H9 (cell line): ENCODE measurements around the gene SPAG6. TPM values are rescaled to one million over a fixed set of nuclear protein-coding genes. Genes with fewer than 3 reads are reported as not detected.

Experiments used
- DNase-seq: peaks from one replicate; pipeline ENCODE4 v3.0.0-alpha.2; 2017
- H2AFZ ChIP-seq: one replicate; pipeline ENCODE4 v1.6.1; 2013; ENCODE audit warnings: mild to moderate bottlenecking, low read length, control low read depth, moderate library complexity
- H2AK5ac ChIP-seq: 2 replicates; pipeline ENCODE4 v1.6.1; 2013; ENCODE audit warnings: low read length, control low read depth, mixed read lengths; ENCODE audit not compliant: insufficient read length
- H2BK120ac ChIP-seq: one replicate; pipeline ENCODE4 v1.6.1; 2013; ENCODE audit warnings: low read depth, mild to moderate bottlenecking, low read length, control low read depth, inconsistent platforms; ENCODE audit not compliant: poor library complexity, severe bottlenecking
- H2BK12ac ChIP-seq: 2 replicates; pipeline ENCODE4 v1.6.1; 2013; ENCODE audit warnings: low read length, control low read depth, mixed read lengths, low read depth; ENCODE audit not compliant: insufficient read length
- H2BK15ac ChIP-seq: 2 replicates; pipeline ENCODE4 v1.6.1; 2013; ENCODE audit warnings: low read depth, low read length, control low read depth
- H2BK20ac ChIP-seq: one replicate; pipeline ENCODE4 v1.6.1; 2013; ENCODE audit warnings: low read depth, mild to moderate bottlenecking, low read length, control low read depth, inconsistent platforms; ENCODE audit not compliant: poor library complexity, severe bottlenecking
- H2BK5ac ChIP-seq: 2 replicates; pipeline ENCODE4 v1.6.1; 2013; ENCODE audit warnings: low read length, control low read depth, mixed read lengths; ENCODE audit not compliant: insufficient read length
- H3K14ac ChIP-seq: 2 replicates; pipeline ENCODE4 v1.6.1; 2013; ENCODE audit warnings: low read length, control low read depth; ENCODE audit not compliant: insufficient read depth
- H3K18ac ChIP-seq: 2 replicates; pipeline ENCODE4 v1.6.1; 2013; ENCODE audit warnings: low read depth, mild to moderate bottlenecking, mixed read lengths, low read length, control low read depth; ENCODE audit not compliant: insufficient read length
- H3K23ac ChIP-seq: 2 replicates; pipeline ENCODE4 v1.6.1; 2013; ENCODE audit warnings: low read length, control low read depth, mixed read lengths, low read depth; ENCODE audit not compliant: insufficient read length
- H3K23me2 ChIP-seq: 2 replicates; pipeline ENCODE4 v1.6.1; 2013; ENCODE audit warnings: low read depth, mild to moderate bottlenecking, mixed read lengths, low read length, control low read depth; ENCODE audit not compliant: insufficient read length, poor library complexity, severe bottlenecking
- H3K27ac ChIP-seq: 2 replicates; pipeline ENCODE4 v1.5.1; 2013; ENCODE audit warnings: low read length, control low read depth, mixed read lengths, low read depth; ENCODE audit not compliant: insufficient read length
- H3K27me3 ChIP-seq: 2 replicates; pipeline ENCODE4 v1.6.1; 2013; ENCODE audit warnings: low read length, control low read depth, inconsistent platforms; ENCODE audit not compliant: insufficient read depth
- H3K4ac ChIP-seq: 2 replicates; pipeline ENCODE4 v1.6.1; 2013; ENCODE audit warnings: low read depth, mild to moderate bottlenecking, control low read depth, inconsistent platforms, low read length, moderate library complexity
- H3K4me1 ChIP-seq: 2 replicates; pipeline ENCODE4 v1.6.1; 2013; ENCODE audit warnings: low read length, control low read depth, inconsistent platforms; ENCODE audit not compliant: insufficient read depth
- H3K4me2 ChIP-seq: 2 replicates; pipeline ENCODE4 v1.6.1; 2013; ENCODE audit warnings: low read length, control low read depth, mixed read lengths; ENCODE audit not compliant: insufficient read length, insufficient read depth
- H3K56ac ChIP-seq: 2 replicates; pipeline ENCODE4 v1.6.1; 2013; ENCODE audit warnings: low read depth, mild to moderate bottlenecking, mixed read lengths, low read length, control low read depth; ENCODE audit not compliant: insufficient read length
- H3K79me1 ChIP-seq: 2 replicates; pipeline ENCODE4 v1.6.1; 2013; ENCODE audit warnings: low read depth, mild to moderate bottlenecking, moderate library complexity, low read length, control low read depth, inconsistent platforms; ENCODE audit not compliant: insufficient read depth, poor library complexity, severe bottlenecking
- H3K79me2 ChIP-seq: 2 replicates; pipeline ENCODE4 v1.6.1; 2013; ENCODE audit warnings: low read length, control low read depth, inconsistent platforms; ENCODE audit not compliant: insufficient read depth
- H3K9ac ChIP-seq: 2 replicates; pipeline ENCODE4 v1.6.1; 2013; ENCODE audit warnings: low read length, control low read depth, mixed read lengths; ENCODE audit not compliant: insufficient read length; ENCODE audit errors: extremely low read depth
- H3K9me3 ChIP-seq: one replicate; pipeline ENCODE4 v1.6.1; 2013; ENCODE audit warnings: low read depth, low read length, inconsistent platforms; ENCODE audit not compliant: control insufficient read depth
- H3T11ph ChIP-seq: one replicate; pipeline ENCODE4 v1.6.1; 2013; ENCODE audit warnings: mild to moderate bottlenecking, low read length, control low read depth, inconsistent platforms
- H4K20me1 ChIP-seq: one replicate; pipeline ENCODE4 v1.6.1; 2013; ENCODE audit not compliant: control insufficient read depth, insufficient read length, insufficient read depth
- H4K5ac ChIP-seq: 2 replicates; pipeline ENCODE4 v1.6.1; 2013; ENCODE audit warnings: low read depth, mild to moderate bottlenecking, mixed read lengths, low read length, control low read depth; ENCODE audit not compliant: insufficient read length
- H4K8ac ChIP-seq: replicated peaks from 2 replicates; pipeline ENCODE4 v1.6.1; 2013; ENCODE audit warnings: low read length, control low read depth, mixed read lengths, low read depth; ENCODE audit not compliant: insufficient read length
- H4K91ac ChIP-seq: 2 replicates; pipeline ENCODE4 v1.6.1; 2013; ENCODE audit warnings: low read depth, mild to moderate bottlenecking, moderate library complexity, mixed read lengths, low read length, control low read depth; ENCODE audit not compliant: insufficient read length
- H3K27ac Mint-ChIP-seq, 3 experiments: 2 replicates in 2 of 3; 3 replicates in 1 of 3; pipeline ENCODE4 v1.8.0; 2020 to 2021; ENCODE audit warnings: mixed read lengths in 3 of 3, mild to moderate bottlenecking in 1 of 3, moderate library complexity in 1 of 3
- H3K27me3 Mint-ChIP-seq: 2 replicates; pipeline ENCODE4 v1.8.0; 2021; ENCODE audit warnings: low read depth, mild to moderate bottlenecking, moderate library complexity, mixed read lengths
- H3K36me3 Mint-ChIP-seq, 3 experiments: 2 replicates in 2 of 3; 3 replicates in 1 of 3; pipeline ENCODE4 v1.8.0; 2020 to 2021; ENCODE audit warnings: low read depth in 3 of 3, mixed read lengths in 3 of 3; ENCODE audit not compliant: insufficient read depth in 1 of 3
- H3K4me1 Mint-ChIP-seq, 2 experiments: 2 replicates each; pipeline ENCODE4 v1.8.0; 2020; ENCODE audit warnings: mixed read lengths in 2 of 2
- H3K4me3 Mint-ChIP-seq, 2 experiments: 2 replicates in 1 of 2; 3 replicates in 1 of 2; pipeline ENCODE4 v1.8.0; 2020 to 2021; ENCODE audit warnings: mild to moderate bottlenecking in 2 of 2, mixed read lengths in 2 of 2, moderate library complexity in 1 of 2
- H3K9me3 Mint-ChIP-seq, 2 experiments: 2 replicates in 1 of 2; 3 replicates in 1 of 2; pipeline ENCODE4 v1.8.0; 2020; ENCODE audit warnings: mild to moderate bottlenecking in 2 of 2, mixed read lengths in 2 of 2, moderate library complexity in 1 of 2
- CTCF ChIP-seq: fragments of 200-600 bp; sonication (generic); conservative IDR thresholded peaks from 3 replicates; pipeline ENCODE4 v1.8.0; 2021; ENCODE audit warnings: antibody characterized with exemption, mild to moderate bottlenecking
- WGBS: extraction: QIAGEN DNeasy Blood & Tissue Kit; methylation state at CpG from one replicate; pipeline ENCODE4 v1.1.7; 2013; ENCODE audit warnings: missing lambda C conversion rate, low lambda C conversion rate, mixed read lengths; ENCODE audit not compliant: insufficient read length; ENCODE audit errors: extremely low coverage; 5-methylcytosine and 5-hydroxymethylcytosine counted together
- total RNA-seq: library from RNA; stranded (reverse); gene quantifications from 2 replicates; pipeline ENCODE4 v1.2.1, GENCODE V29; 2021

Gene SPAG6
- total RNA-seq, 1 experiment from 2014 or later, result 0.24 TPM

- H3K4me1 ChIP-seq, result peaks cover 5% of the 10 kb centered on the region; the same call in 1 of the 2 replicates
- no peak overlapping the region for H2BK20ac ChIP-seq
- Mint-ChIP-seq H3K36me3 (peaks cover 0 to 2% (median 1%) of the 10 kb centered on the region in 3 experiments; a peak in 3 of 7 replicates), H3K27me3 (peaks cover 85% of the 10 kb centered on the region), H3K4me3 (peak overlapping the region; percentile 58 to 82), H3K27ac (no peak overlapping the region), H3K9me3 (peaks cover 4 to 5% of the 10 kb centered on the region in 2 experiments; a peak in 3 of 5 replicates), H3K4me1 (peaks cover 42 to 63% of the 10 kb centered on the region in 2 experiments)
- no peak overlapping the region for H3K56ac ChIP-seq
- no peak for TF ChIP-seq CTCF
- no peak overlapping the region for H3K4ac ChIP-seq
- peaks cover 12% of the 10 kb centered on the region for H3K23me2 ChIP-seq
- no peaks in the 10 kb centered on the region for H3K9me3 ChIP-seq
- no peak overlapping the region for H3K23ac ChIP-seq
- H3T11ph ChIP-seq, result no peak overlapping the region
- no peak overlapping the region for H3K4me2 ChIP-seq
- no peaks in the 10 kb centered on the region for H4K20me1 ChIP-seq
- H3K14ac ChIP-seq, result no peak overlapping the region
- H3K18ac ChIP-seq, result no peak overlapping the region
- H4K8ac ChIP-seq, result no peak overlapping the region
- no peak overlapping the region for H4K5ac ChIP-seq
- no peak overlapping the region for H2BK5ac ChIP-seq
- no peak overlapping the region for H4K91ac ChIP-seq
- no peak overlapping the region for H2BK15ac ChIP-seq
- no peak for DNase-seq
- H2AFZ ChIP-seq, result no peak overlapping the region
- no peaks in the 10 kb centered on the region for H3K79me2 ChIP-seq
- H3K9ac ChIP-seq, result no peak overlapping the region
- no peak overlapping the region for H2AK5ac ChIP-seq
- H2BK12ac ChIP-seq, result no peak overlapping the region
- WGBS, result no CpG with 5 or more reads among the region's 30 CpGs
- no peak overlapping the region for H2BK120ac ChIP-seq
- H3K79me1 ChIP-seq, result no peaks in the 10 kb centered on the region
- H3K27me3 ChIP-seq, result peaks cover 56% of the 10 kb centered on the region
- H3K27ac ChIP-seq, result no peak overlapping the region
These were observed 25.2 kb upstream of the SPAG6 start for GRCh38 chr10:22319980-22320558.
